ENCODE measurements around the gene PSORS1C1.
A peak's percentile ranks its signal among the peaks of the same experiment; 100 is the strongest.

DNA sequence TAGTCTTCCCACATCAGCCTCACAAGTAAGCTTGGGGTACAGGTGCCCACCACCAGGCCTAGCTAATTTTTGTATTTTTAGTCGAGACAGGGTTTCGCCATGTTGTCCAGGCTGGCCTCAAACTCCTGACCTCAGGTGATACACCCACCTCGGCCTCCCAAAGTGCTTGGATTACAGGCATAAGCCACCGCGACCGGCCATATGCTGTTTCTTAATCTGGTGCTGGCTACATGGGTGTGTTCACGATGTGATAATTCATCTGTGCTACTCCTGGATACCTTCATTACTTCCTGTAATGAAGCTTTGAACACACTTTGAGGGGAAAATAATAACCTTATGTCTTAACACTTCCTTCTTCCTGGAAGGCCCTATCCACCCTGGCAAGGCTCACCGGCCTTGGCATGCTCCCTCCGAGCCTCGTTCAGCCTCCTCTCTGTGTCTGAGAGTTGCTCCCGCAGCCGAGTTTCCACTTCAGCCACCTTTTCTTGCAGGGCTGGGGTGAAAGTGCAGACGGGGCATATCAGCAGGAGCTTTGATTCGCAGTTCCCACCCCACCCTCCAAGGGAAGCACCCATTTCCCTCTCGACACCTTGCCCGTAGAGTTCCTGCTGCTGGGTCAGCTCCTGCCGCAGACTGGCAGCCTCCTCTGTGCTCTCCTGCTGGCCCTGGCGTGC lies 29.8 kb downstream of the PSORS1C1 start:
- TF ChIP-seq, protein P1, sequence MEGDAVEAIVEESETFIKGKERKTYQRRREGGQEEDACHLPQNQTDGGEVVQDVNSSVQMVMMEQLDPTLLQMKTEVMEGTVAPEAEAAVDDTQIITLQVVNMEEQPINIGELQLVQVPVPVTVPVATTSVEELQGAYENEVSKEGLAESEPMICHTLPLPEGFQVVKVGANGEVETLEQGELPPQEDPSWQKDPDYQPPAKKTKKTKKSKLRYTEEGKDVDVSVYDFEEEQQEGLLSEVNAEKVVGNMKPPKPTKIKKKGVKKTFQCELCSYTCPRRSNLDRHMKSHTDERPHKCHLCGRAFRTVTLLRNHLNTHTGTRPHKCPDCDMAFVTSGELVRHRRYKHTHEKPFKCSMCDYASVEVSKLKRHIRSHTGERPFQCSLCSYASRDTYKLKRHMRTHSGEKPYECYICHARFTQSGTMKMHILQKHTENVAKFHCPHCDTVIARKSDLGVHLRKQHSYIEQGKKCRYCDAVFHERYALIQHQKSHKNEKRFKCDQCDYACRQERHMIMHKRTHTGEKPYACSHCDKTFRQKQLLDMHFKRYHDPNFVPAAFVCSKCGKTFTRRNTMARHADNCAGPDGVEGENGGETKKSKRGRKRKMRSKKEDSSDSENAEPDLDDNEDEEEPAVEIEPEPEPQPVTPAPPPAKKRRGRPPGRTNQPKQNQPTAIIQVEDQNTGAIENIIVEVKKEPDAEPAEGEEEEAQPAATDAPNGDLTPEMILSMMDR (IDR thresholded peaks at IDR 0.05), result no peak
- TF ChIP-seq POLR2A (IDR thresholded peaks at IDR 0.05), result peak; percentile 60 to 84

Data from Peyer's patch (tissue), 4 donors.